Fibroblast of lung (primary cell): ENCODE measurements around the gene FILIP1L. TPM values are rescaled to one million over a fixed set of nuclear protein-coding genes. Genes with fewer than 3 reads are reported as not detected.

Experiments used
- DNase-seq, 2 donors: peaks; one replicate each; pipeline versions ENCODE4 v3.0.0 to v3.0.0-alpha.2; 2010; ENCODE audit warnings: low read depth in 2 of 2
- H2AFZ ChIP-seq: 2 replicates; pipeline ENCODE4 v1.5.1; 2012; ENCODE audit warnings: low read length, control low read depth, inconsistent platforms
- H3K27ac ChIP-seq: 2 replicates; pipeline ENCODE4 v1.5.1; 2011; ENCODE audit warnings: low read length, control low read depth; ENCODE audit not compliant: insufficient read depth
- H3K27me3 ChIP-seq: 2 replicates; pipeline ENCODE4 v1.5.1; 2011; ENCODE audit warnings: mild to moderate bottlenecking, low read length; ENCODE audit not compliant: control insufficient read depth, insufficient read depth
- H3K36me3 ChIP-seq: 2 replicates; pipeline ENCODE4 v1.5.1; 2011; ENCODE audit warnings: low read length; ENCODE audit not compliant: control insufficient read depth, insufficient read depth
- H3K4me1 ChIP-seq: 2 replicates; pipeline ENCODE4 v1.5.1; 2011; ENCODE audit warnings: low read length; ENCODE audit not compliant: control insufficient read depth, insufficient read depth; ENCODE audit errors: extremely low read depth
- H3K4me2 ChIP-seq: 2 replicates; pipeline ENCODE4 v1.5.1; 2011; ENCODE audit warnings: low read length, control low read depth; ENCODE audit not compliant: insufficient read depth; ENCODE audit errors: extremely low read depth
- H3K4me3 ChIP-seq, 4 experiments: fragments of 200-600 bp in 1 of 4; sonication (generic) in 1 of 4; replicated peaks in 1 of 4; 2 replicates each; pipeline ENCODE4 v1.5.1; 2011 to 2016; ENCODE audit warnings: low read length in 4 of 4, low read depth in 3 of 4, mild to moderate bottlenecking in 3 of 4, control low read depth in 2 of 4, inconsistent platforms in 1 of 4, mixed read lengths in 1 of 4; ENCODE audit not compliant: insufficient read depth in 1 of 4; ENCODE audit errors: control extremely low read depth in 1 of 4
- H3K79me2 ChIP-seq: 2 replicates; pipeline ENCODE4 v1.5.1; 2012; ENCODE audit warnings: mild to moderate bottlenecking, low read length, inconsistent platforms; ENCODE audit not compliant: control insufficient read depth, insufficient read depth
- H3K9ac ChIP-seq: 2 replicates; pipeline ENCODE4 v1.5.1; 2011; ENCODE audit warnings: mild to moderate bottlenecking, low read length, control low read depth; ENCODE audit not compliant: insufficient read depth
- H3K9me3 ChIP-seq: 2 replicates; pipeline ENCODE4 v1.5.1; 2012; ENCODE audit warnings: low read depth, low read length; ENCODE audit not compliant: control insufficient read depth, insufficient read depth
- H4K20me1 ChIP-seq: 2 replicates; pipeline ENCODE4 v1.5.1; 2011; ENCODE audit warnings: low read length; ENCODE audit not compliant: control insufficient read depth, insufficient read depth; ENCODE audit errors: extremely low read depth
- CTCF ChIP-seq, 2 donors: IDR thresholded peaks in 1 of 2; conservative IDR thresholded peaks in 1 of 2; 1 replicate in 1 of 2; 2 replicates in 1 of 2; pipeline ENCODE4 v1.5.1; 2011 to 2012; ENCODE audit warnings: low read length in 2 of 2, control low read depth in 1 of 2, inconsistent platforms in 1 of 2, low read depth in 1 of 2, mild to moderate bottlenecking in 1 of 2
- EZH2 ChIP-seq: IDR thresholded peaks from 2 replicates; pipeline ENCODE4 v1.5.1; 2012; ENCODE audit warnings: low read length, control low read depth, mild to moderate bottlenecking; ENCODE audit errors: missing control alignments
- polyA plus RNA-seq, 2 donors: library from polyadenylated mRNA; depleted of rRNA in 1 of 2; stranded (reverse) in 1 of 2; unstranded in 1 of 2; fragments of >200 nt; gene quantifications; 2 replicates each; pipeline ENCODE4 v1.2.1, GENCODE V29; 2011 to 2012; ENCODE audit warnings: missing spikeins in 1 of 2
- total RNA-seq: library from RNA; depleted of rRNA; stranded (reverse); fragments of >200 nt; gene quantifications from 2 replicates; pipeline ENCODE4 v1.2.1, GENCODE V29; 2014

FILIP1L gene
- total and polyA plus RNA-seq, 2 donors (not counting 1 experiment from before 2014, with no cell fraction given) = 92.8 to 126 TPM

GRCh38 chr3:100129941-100130340, 15.6 kb upstream of the FILIP1L start:
- DNase-seq = no peak
- no peak overlapping the region for H2AFZ ChIP-seq
- no peaks in the 10 kb centered on the region for H3K36me3 ChIP-seq
- H3K79me2 ChIP-seq = no peaks in the 10 kb centered on the region
- H3K4me2 ChIP-seq = no peak overlapping the region
- no peaks in the 10 kb centered on the region for H3K27me3 ChIP-seq
- no peak overlapping the region for H3K9ac ChIP-seq
- H3K27ac ChIP-seq = no peak overlapping the region
- H4K20me1 ChIP-seq = no peaks in the 10 kb centered on the region
- H3K4me1 ChIP-seq = no peaks in the 10 kb centered on the region
- no peaks in the 10 kb centered on the region for H3K9me3 ChIP-seq
- no peak overlapping the region for H3K4me3 ChIP-seq
- TF ChIP-seq EZH2 = no peak
- TF ChIP-seq CTCF (conservative IDR thresholded peaks at IDR 0.05 in 1 of 2, IDR thresholded peaks at IDR 0.05 in 1 of 2; ENCODE audit: low read depth in 1 of 2, low read length in 2 of 2) = no peak

GRCh38 chr3:100128565-100128964, 14.3 kb upstream of the FILIP1L start:
- H4K20me1 ChIP-seq = no peaks in the 10 kb centered on the region
- H3K27ac ChIP-seq = no peak overlapping the region
- no peaks in the 10 kb centered on the region for H3K36me3 ChIP-seq
- H3K4me1 ChIP-seq = no peaks in the 10 kb centered on the region
- H3K4me3 ChIP-seq = no peak overlapping the region
- H3K27me3 ChIP-seq = no peaks in the 10 kb centered on the region
- H2AFZ ChIP-seq = no peak overlapping the region
- no peak for DNase-seq
- no peaks in the 10 kb centered on the region for H3K9me3 ChIP-seq
- no peak overlapping the region for H3K9ac ChIP-seq
- H3K79me2 ChIP-seq = no peaks in the 10 kb centered on the region
- H3K4me2 ChIP-seq = no peak overlapping the region
- TF ChIP-seq EZH2 = no peak
- TF ChIP-seq CTCF (conservative IDR thresholded peaks at IDR 0.05 in 1 of 2, IDR thresholded peaks at IDR 0.05 in 1 of 2; ENCODE audit: low read depth in 1 of 2, low read length in 2 of 2) = no peak

- Histone ChIP-seq H3K27me3 (no peaks in the 10 kb centered on the region), H3K4me1 (no peaks in the 10 kb centered on the region), H3K4me2 (no peak overlapping the region), H3K9me3 (no peaks in the 10 kb centered on the region), H3K9ac (no peak overlapping the region), H4K20me1 (no peaks in the 10 kb centered on the region), H3K36me3 (no peaks in the 10 kb centered on the region), H3K79me2 (no peaks in the 10 kb centered on the region), H2AFZ (no peak overlapping the region), H3K27ac (no peak overlapping the region), H3K4me3 (no peak overlapping the region)
- no peak for TF ChIP-seq CTCF (conservative IDR thresholded peaks at IDR 0.05 in 1 of 2, IDR thresholded peaks at IDR 0.05 in 1 of 2; ENCODE audit: low read depth in 1 of 2, low read length in 2 of 2)
- TF ChIP-seq EZH2 = no peak
- DNase-seq = no peak
These were observed 13.5 kb upstream of the FILIP1L start for GRCh38 chr3:100127792-100128191.
